Measurements from ENCODE around the gene DPP10. TPM values are rescaled to one million over a fixed set of nuclear protein-coding genes. Genes with fewer than 3 reads are reported as not detected.
"Not testable (repeated sequence)": the region's sequence is repeated elsewhere in the genome, so short reads cannot be mapped to it uniquely, and the experiment has no call there.

Gene DPP10
- total RNA-seq, 1 donor from 2014 or later = 0.33 TPM

- no peak for ATAC-seq
- no peak for DNase-seq (ENCODE audit: low spot score)
These were observed 946.6 kb downstream of the DPP10 start for GRCh38 chr2:115389024-115389423.

GRCh38 chr2:115389898-115390565 is 947.6 kb downstream of the DPP10 start:
- ATAC-seq (no peak), DNase-seq (ENCODE audit: low spot score) (no peak)

- ATAC-seq (no peak), DNase-seq (ENCODE audit: low spot score) (no peak)
These were observed 954.1 kb downstream of the DPP10 start for GRCh38 chr2:115396579-115396978.

- no peak for ATAC-seq
These were observed 958.5 kb downstream of the DPP10 start for GRCh38 chr2:115400940-115401339.

GRCh38 chr2:115412501-115412900 is 970.1 kb downstream of the DPP10 start:
- no peak for ATAC-seq
- no peak for DNase-seq (ENCODE audit: low spot score)

More at GRCh38 chr2:115400940-115401339, 958.5 kb downstream of the DPP10 start:
- no peak for DNase-seq (ENCODE audit: low spot score)

GRCh38 chr2:115413791-115414190 is 971.4 kb downstream of the DPP10 start:
- DNase-seq (ENCODE audit: low spot score) (no peak), ATAC-seq (no peak)

- DNase-seq (ENCODE audit: low spot score) (no peak), ATAC-seq (no peak)
These were observed 972.0 kb downstream of the DPP10 start for GRCh38 chr2:115414466-115414865.

- ATAC-seq (no peak), DNase-seq (ENCODE audit: low spot score) (no peak)
These were observed 979.7 kb downstream of the DPP10 start for GRCh38 chr2:115422004-115422634.

GRCh38 chr2:115427436-115427835 is 985.0 kb downstream of the DPP10 start:
- no peak for ATAC-seq
- no peak for DNase-seq (ENCODE audit: low spot score)

- not testable (repeated sequence) for DNase-seq (ENCODE audit: low spot score); ATAC-seq
These were observed 998.3 kb downstream of the DPP10 start for GRCh38 chr2:115440746-115441145.

GRCh38 chr2:115443539-115444185 is 1001.2 kb downstream of the DPP10 start:
- no peak for DNase-seq (ENCODE audit: low spot score)
- ATAC-seq = no peak

- no peak for DNase-seq (ENCODE audit: low spot score)
- ATAC-seq = no peak
These were observed 1017.6 kb downstream of the DPP10 start for GRCh38 chr2:115460008-115460407.

GRCh38 chr2:115480741-115481140 is 1038.3 kb downstream of the DPP10 start:
- DNase-seq (ENCODE audit: low spot score) (no peak), ATAC-seq (no peak)

- no peak for ATAC-seq
- no peak for DNase-seq (ENCODE audit: low spot score)
These were observed 1039.4 kb downstream of the DPP10 start for GRCh38 chr2:115481842-115482241.

GRCh38 chr2:115483666-115484065 is 1041.2 kb downstream of the DPP10 start:
- DNase-seq (ENCODE audit: low spot score) (no peak), ATAC-seq (no peak)

- ATAC-seq (no peak), DNase-seq (ENCODE audit: low spot score) (no peak)
These were observed 1042.0 kb downstream of the DPP10 start for GRCh38 chr2:115484486-115484885.

- ATAC-seq = no peak
These were observed 1042.5 kb downstream of the DPP10 start for GRCh38 chr2:115484983-115485382.

GRCh38 chr2:115491186-115491793 is 1048.8 kb downstream of the DPP10 start:
- no peak for DNase-seq (ENCODE audit: low spot score)
- no peak for ATAC-seq

More at GRCh38 chr2:115484983-115485382, 1042.5 kb downstream of the DPP10 start:
- no peak for DNase-seq (ENCODE audit: low spot score)

GRCh38 chr2:115505331-115505730 is 1062.9 kb downstream of the DPP10 start:
- DNase-seq (ENCODE audit: low spot score) (no peak), ATAC-seq (no peak)

GRCh38 chr2:115520727-115521126 is 1078.3 kb downstream of the DPP10 start:
- DNase-seq (ENCODE audit: low spot score) (no peak), ATAC-seq (no peak)

- DNase-seq (ENCODE audit: low spot score) = no peak
- no peak for ATAC-seq
These were observed 1082.0 kb downstream of the DPP10 start for GRCh38 chr2:115524452-115524851.

- DNase-seq (ENCODE audit: low spot score) = no peak
- no peak for ATAC-seq
These were observed 1087.2 kb downstream of the DPP10 start for GRCh38 chr2:115529627-115530026.
